Stomach (tissue), 8 donors: ENCODE data around the gene LAD1. TPM values are rescaled to one million over a fixed set of nuclear protein-coding genes. Genes with fewer than 3 reads are reported as not detected.

Experiments used
- polyA plus RNA-seq, 3 donors: library from polyadenylated mRNA; stranded (reverse); fragments of 200-250 nt; gene quantifications; one replicate each; pipeline ENCODE4 v1.2.3, GENCODE V29; 2013
- total RNA-seq, 5 donors: library from RNA; depleted of rRNA; stranded (reverse); fragments of >200 nt; gene quantifications; one replicate each; pipeline versions ENCODE4 v1.1.0 to v1.2.3, GENCODE V29; 2014 to 2016
- donor health status: healthy with polysubstance abuse.
- donor health status: Bipolar disorder and iron deficiency.
- donor health status: healthy.

The LAD1 gene
- total and polyA plus RNA-seq, 8 donors, result 23.7 to 151 (median 50.9) TPM

Other genes starting within 250 kb of the LAD1 start
- 10 to 100 TPM; 21.7 to 51.8 (median 47.8) TPM for gene TMEM9, start 244.8 kb downstream of the LAD1 start, total RNA-seq
- gene TMEM9, start 244.8 kb downstream of the LAD1 start, polyA plus RNA-seq, result 10 to 100 TPM; 22.0 to 53.8 (median 48.1) TPM
- gene IGFN1, start 208.5 kb downstream of the LAD1 start, total RNA-seq, result under 1 TPM in 2 of 5 donors, not detected in 3; under 0.01 to 0.55 TPM
- under 1 TPM; under 0.01 to 0.15 (median 0.05) TPM for gene IGFN1, start 208.5 kb downstream of the LAD1 start, polyA plus RNA-seq
- gene PKP1, start 115.8 kb downstream of the LAD1 start, total RNA-seq, result 1 to 10 TPM in 1 of 5 donors, under 1 TPM in 3, not detected in 1; under 0.01 to 3.5 (median 0.40) TPM
- gene PKP1, start 115.8 kb downstream of the LAD1 start, polyA plus RNA-seq, result 10 to 100 TPM in 1 of 3 donors, under 1 TPM in 1, not detected in 1; 0.12 to 42.2 TPM
- 1 to 10 TPM in 1 of 5 donors, not detected in 4; 1.5 TPM for gene TNNT2, start 21.6 kb downstream of the LAD1 start, total RNA-seq
- gene TNNT2, start 21.6 kb downstream of the LAD1 start, polyA plus RNA-seq, result 10 to 100 TPM in 1 of 3 donors, 1 to 10 TPM in 2; 6.4 to 12.0 (median 7.0) TPM
- gene TNNI1, start 22.4 kb upstream of the LAD1 start, total RNA-seq, result not detected
- gene TNNI1, start 22.4 kb upstream of the LAD1 start, polyA plus RNA-seq, result 1 to 10 TPM in 1 of 3 donors, under 1 TPM in 1, not detected in 1; 0.33 to 6.1 TPM
- 10 to 100 TPM in 4 of 5 donors, 1 to 10 TPM in 1; 4.0 to 66.5 (median 12.7) TPM for gene PHLDA3, start 69.9 kb upstream of the LAD1 start, total RNA-seq
- 10 to 100 TPM; 21.5 to 45.4 (median 29.9) TPM for gene PHLDA3, start 69.9 kb upstream of the LAD1 start, polyA plus RNA-seq
- gene CSRP1, start 107.8 kb upstream of the LAD1 start, total RNA-seq, result 1,000 to 10,000 TPM in 2 of 5 donors, 100 to 1,000 TPM in 3; 304 to 2,162 (median 853) TPM
- gene CSRP1, start 107.8 kb upstream of the LAD1 start, polyA plus RNA-seq, result 100 to 1,000 TPM; 220 to 641 (median 274) TPM
- gene NAV1, start 139.8 kb upstream of the LAD1 start, total RNA-seq, result 10 to 100 TPM in 4 of 5 donors, 1 to 10 TPM in 1; 8.2 to 33.0 (median 17.3) TPM
- gene NAV1, start 139.8 kb upstream of the LAD1 start, polyA plus RNA-seq, result 1 to 10 TPM; 3.0 to 4.7 (median 4.7) TPM